ENCODE results near the gene URB1.
"Not testable (repeated sequence)": the region's sequence is repeated elsewhere in the genome, so short reads cannot be mapped to it uniquely, and the experiment has no call there.

The URB1 gene

GRCh38 chr21:32303385-32303784 is 89.4 kb downstream of the URB1 start:
- DNase-seq (ENCODE audit: insufficient read length, low spot score), result no peak
- FAIRE-seq, result no peak

GRCh38 chr21:32302560-32302959 is 90.3 kb downstream of the URB1 start:
- FAIRE-seq (no peak), DNase-seq (ENCODE audit: insufficient read length, low spot score) (no peak)

- DNase-seq (ENCODE audit: insufficient read length, low spot score) (no peak), FAIRE-seq (no peak)
Measured at GRCh38 chr21:32301596-32301995, 91.2 kb downstream of the URB1 start.

- no peak for DNase-seq (ENCODE audit: insufficient read length, low spot score)
- no peak for FAIRE-seq
Measured at GRCh38 chr21:32300117-32300681, 92.6 kb downstream of the URB1 start.

GRCh38 chr21:32299695-32300094 is 93.1 kb downstream of the URB1 start:
- DNase-seq (ENCODE audit: insufficient read length, low spot score) (no peak), FAIRE-seq (no peak)

GRCh38 chr21:32298658-32299081 is 94.1 kb downstream of the URB1 start, which contains the start of gene MRAP:
MRAP (plus strand) TSS chr21:32298855; CDS start chr21:32298972, 117 bp downstream.
- DNase-seq (ENCODE audit: insufficient read length, low spot score) (no peak), FAIRE-seq (no peak)

GRCh38 chr21:32298148-32298559 is 94.7 kb downstream of the URB1 start:
- DNase-seq (ENCODE audit: insufficient read length, low spot score) (no peak), FAIRE-seq (no peak)

- FAIRE-seq (no peak), DNase-seq (ENCODE audit: insufficient read length, low spot score) (no peak)
Measured at GRCh38 chr21:32297449-32297848, 95.4 kb downstream of the URB1 start.

GRCh38 chr21:32285476-32285875 is 107.3 kb downstream of the URB1 start:
- FAIRE-seq (no peak), DNase-seq (ENCODE audit: insufficient read length, low spot score) (no peak)

- no peak for DNase-seq (ENCODE audit: insufficient read length, low spot score)
- FAIRE-seq, result no peak
Measured at GRCh38 chr21:32282992-32283391, 109.8 kb downstream of the URB1 start.

- no peak for FAIRE-seq
- DNase-seq (ENCODE audit: insufficient read length, low spot score), result no peak
Measured at GRCh38 chr21:32281531-32281930, 111.3 kb downstream of the URB1 start.

- DNase-seq (ENCODE audit: insufficient read length, low spot score), result no peak
- FAIRE-seq, result no peak
Measured at GRCh38 chr21:32279377-32279680, 113.5 kb downstream of the URB1 start.

GRCh38 chr21:32278518-32279376 is 114.1 kb downstream of the URB1 start, which contains the start of gene MIS18A:
MIS18A (minus strand) TSS chr21:32279049; CDS start chr21:32279014, 35 bp downstream.
- FAIRE-seq (peak; percentile 84), DNase-seq (ENCODE audit: insufficient read length, low spot score) (peak; percentile 87)

GRCh38 chr21:32278103-32278502 is 114.7 kb downstream of the URB1 start:
- no peak for DNase-seq (ENCODE audit: insufficient read length, low spot score)

GRCh38 chr21:32276671-32277070 is 116.1 kb downstream of the URB1 start:
- DNase-seq (ENCODE audit: insufficient read length, low spot score), result no peak
- no peak for FAIRE-seq

More at GRCh38 chr21:32278103-32278502, 114.7 kb downstream of the URB1 start:
- FAIRE-seq, result no peak

GRCh38 chr21:32270748-32271147 is 122.1 kb downstream of the URB1 start:
- DNase-seq (ENCODE audit: insufficient read length, low spot score) (no peak), FAIRE-seq (no peak)

GRCh38 chr21:32265321-32265720 is 127.5 kb downstream of the URB1 start:
- not testable (repeated sequence) for DNase-seq (ENCODE audit: insufficient read length, low spot score); FAIRE-seq

GRCh38 chr21:32261929-32262328 is 130.9 kb downstream of the URB1 start:
- FAIRE-seq (no peak), DNase-seq (ENCODE audit: insufficient read length, low spot score) (no peak)
